ENCODE results near the gene AACS.
"Not testable (repeated sequence)": the region's sequence is repeated elsewhere in the genome, so short reads cannot be mapped to it uniquely, and the experiment has no call there.

DNA sequence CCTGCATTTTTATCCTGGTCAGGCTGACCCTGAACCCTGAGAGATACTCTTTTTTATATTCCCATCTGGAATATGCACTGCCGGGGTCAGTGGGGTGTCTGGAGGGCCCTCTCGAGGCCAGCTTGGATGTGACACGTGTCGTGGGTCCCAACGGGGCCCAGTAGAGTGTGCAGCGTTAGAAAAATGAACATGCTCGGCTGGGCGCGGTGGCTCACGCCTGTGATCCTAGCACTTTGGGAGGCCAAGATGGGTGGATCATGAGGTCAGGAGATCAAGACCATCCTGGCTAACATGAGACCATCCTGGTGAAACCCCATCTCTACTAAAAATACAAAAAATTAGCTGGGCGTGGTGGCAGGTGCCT lies 76.0 kb downstream of the AACS start:
- TF ChIP-seq, protein P1, sequence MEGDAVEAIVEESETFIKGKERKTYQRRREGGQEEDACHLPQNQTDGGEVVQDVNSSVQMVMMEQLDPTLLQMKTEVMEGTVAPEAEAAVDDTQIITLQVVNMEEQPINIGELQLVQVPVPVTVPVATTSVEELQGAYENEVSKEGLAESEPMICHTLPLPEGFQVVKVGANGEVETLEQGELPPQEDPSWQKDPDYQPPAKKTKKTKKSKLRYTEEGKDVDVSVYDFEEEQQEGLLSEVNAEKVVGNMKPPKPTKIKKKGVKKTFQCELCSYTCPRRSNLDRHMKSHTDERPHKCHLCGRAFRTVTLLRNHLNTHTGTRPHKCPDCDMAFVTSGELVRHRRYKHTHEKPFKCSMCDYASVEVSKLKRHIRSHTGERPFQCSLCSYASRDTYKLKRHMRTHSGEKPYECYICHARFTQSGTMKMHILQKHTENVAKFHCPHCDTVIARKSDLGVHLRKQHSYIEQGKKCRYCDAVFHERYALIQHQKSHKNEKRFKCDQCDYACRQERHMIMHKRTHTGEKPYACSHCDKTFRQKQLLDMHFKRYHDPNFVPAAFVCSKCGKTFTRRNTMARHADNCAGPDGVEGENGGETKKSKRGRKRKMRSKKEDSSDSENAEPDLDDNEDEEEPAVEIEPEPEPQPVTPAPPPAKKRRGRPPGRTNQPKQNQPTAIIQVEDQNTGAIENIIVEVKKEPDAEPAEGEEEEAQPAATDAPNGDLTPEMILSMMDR (IDR thresholded peaks at IDR 0.05 in 2 of 3, conservative IDR thresholded peaks at IDR 0.05 in 1 of 3; ENCODE audit: control insufficient read depth in 2 of 3, extremely low read depth in 1 of 3, insufficient read depth in 1 of 3, low read depth in 3 of 3, low read length in 3 of 3): not testable (repeated sequence)
- not testable (repeated sequence) for TF ChIP-seq RAD21 (IDR thresholded peaks at IDR 0.05; ENCODE audit: insufficient read depth, low read depth, low read length); CEBPB (IDR thresholded peaks at IDR 0.05; ENCODE audit: borderline replicate concordance in 1 of 2, low read depth in 2 of 2, low read length in 2 of 2); KAT2A (conservative IDR thresholded peaks at IDR 0.05; ENCODE audit: control insufficient read depth, low read depth, low read length); NFYB (IDR thresholded peaks at IDR 0.05; ENCODE audit: insufficient read depth, low read depth, low read length); ASH2L (IDR thresholded peaks at IDR 0.05; ENCODE audit: borderline replicate concordance, low read depth)
